Measurements from ENCODE around the gene TMEM184B.
A peak's percentile ranks its signal among the peaks of the same experiment; 100 is the strongest.
"Not testable (repeated sequence)": the region's sequence is repeated elsewhere in the genome, so short reads cannot be mapped to it uniquely, and the experiment has no call there.

Gene TMEM184B

DNA sequence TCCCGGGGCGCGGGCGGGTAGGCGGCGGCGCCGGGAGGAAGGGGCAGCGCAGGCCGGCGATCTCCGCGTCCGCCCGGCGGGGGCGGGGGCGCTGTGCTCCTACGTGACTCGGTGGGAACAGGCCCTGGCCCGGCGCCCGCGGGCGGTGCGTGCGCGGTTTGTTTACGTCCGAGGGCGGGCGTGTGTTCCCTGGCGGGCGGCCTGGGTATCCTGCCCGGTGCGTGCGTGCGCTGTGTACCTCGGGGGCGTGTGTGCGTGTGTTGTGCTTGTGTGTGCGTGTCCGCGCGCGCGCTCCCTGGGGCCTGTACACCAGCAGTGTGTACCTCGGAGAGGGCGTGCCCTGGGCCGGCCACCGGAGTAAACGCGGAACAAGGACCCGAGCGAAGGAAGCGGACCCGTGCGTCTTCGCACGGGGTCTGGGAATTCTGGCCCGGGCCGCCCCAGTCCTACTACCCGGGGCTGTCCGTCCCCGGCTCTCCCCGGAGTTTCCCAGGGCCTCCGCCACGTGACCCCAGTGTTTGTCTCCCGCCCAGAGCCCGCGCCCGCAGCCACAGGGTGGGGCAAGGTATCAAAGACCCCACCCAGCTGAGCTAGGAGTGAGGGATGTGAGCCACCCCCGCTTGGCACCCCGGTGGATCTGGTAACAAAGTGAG, 70.2 kb downstream of the TMEM184B start:
- peak; percentile 46 for DNase-seq

DNA sequence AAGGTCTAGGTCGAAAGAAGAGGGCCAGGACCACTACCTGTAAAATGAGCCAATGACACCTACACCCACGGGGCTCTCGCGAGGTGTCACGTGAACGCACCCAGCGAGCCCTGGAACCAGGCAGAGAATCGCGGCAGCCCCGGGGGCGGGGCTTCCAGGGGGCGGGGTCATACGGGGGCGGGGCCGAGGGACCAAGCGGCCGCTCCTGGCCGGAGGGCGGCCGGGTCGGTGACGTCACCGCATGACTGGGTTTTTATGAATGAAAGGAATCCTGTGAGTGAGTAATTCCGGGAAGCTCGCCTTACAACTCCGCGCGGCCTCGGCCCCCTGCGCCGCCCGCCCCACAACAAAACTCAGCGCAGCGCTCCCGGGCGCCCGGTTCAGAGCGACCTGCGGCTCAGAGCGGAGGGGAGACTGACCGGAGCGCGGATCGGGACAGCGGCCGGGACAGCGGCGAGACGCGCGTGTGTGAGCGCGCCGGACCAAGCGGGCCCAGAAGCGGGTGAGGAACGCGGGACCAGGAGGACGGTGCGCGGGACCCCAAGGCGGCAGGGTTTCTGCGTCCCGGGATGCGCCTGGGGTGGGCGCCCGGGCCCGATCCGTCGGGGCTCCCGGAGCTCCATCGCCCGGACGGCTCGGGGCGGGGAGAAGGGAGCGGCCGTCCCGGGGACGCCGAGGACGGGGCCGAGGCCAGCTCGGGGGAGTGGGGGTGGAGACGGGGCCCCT, 70.9 kb downstream of the TMEM184B start, which contains the start of gene MAFF:
TSS of gene MAFF (plus strand) at position 284 of the 726 bp plus-strand sequence. CDS start 11,860 bp downstream, outside the sequence.
- DNase-seq: peak; percentile 93

DNA sequence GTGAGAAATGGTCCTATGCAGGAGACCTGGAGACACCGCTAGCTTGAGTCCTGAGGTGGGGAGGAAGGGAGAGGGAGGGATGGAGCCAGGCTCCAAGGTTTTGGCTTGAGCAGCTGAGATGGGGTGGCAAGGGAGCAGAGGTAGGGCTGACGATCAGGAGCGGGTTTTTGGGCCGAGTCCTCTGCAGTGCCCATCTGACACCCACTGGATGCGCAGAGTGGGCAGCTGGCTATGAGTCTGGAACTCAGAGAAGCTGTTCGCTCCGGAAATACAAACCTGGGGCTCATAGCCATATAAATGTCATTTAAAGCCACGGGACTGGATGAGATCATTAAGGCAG, 71.5 kb downstream of the TMEM184B start:
- DNase-seq: no peak

DNA sequence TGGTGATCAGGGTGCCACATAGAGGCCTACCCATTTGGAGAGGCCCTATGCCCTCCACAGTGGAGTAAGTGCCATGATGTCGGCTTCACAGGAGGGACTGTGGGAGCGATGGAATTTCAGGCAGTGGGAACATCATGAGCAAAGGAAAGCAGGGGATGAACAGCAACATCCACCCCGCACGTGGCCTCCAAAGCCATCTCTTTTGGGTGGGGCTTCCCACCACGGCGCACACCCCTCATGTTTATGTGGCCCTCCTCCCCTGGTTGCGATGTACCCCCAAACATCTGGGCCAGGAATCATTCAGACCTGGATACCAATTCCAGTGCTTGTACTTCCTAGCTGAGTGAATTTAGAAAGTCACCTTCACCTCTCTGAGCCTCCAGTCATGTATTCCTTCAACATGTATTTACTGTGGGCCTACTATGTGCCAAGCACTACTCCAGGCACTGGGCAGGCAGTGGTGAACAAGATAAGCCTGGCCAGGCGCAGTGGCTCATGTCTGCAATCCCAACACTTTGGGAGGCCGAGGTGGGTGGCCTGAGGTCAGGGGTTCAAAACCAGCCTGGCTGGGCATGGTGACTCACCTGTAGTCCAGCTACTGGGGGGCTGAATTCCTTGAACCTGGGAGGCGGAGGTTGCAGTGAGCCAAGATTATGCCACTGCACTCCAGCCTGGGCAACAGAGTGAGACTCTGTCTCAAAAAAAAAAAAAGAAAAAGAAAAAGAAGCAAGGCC, 72.8 kb downstream of the TMEM184B start:
- DNase-seq: no peak

DNA sequence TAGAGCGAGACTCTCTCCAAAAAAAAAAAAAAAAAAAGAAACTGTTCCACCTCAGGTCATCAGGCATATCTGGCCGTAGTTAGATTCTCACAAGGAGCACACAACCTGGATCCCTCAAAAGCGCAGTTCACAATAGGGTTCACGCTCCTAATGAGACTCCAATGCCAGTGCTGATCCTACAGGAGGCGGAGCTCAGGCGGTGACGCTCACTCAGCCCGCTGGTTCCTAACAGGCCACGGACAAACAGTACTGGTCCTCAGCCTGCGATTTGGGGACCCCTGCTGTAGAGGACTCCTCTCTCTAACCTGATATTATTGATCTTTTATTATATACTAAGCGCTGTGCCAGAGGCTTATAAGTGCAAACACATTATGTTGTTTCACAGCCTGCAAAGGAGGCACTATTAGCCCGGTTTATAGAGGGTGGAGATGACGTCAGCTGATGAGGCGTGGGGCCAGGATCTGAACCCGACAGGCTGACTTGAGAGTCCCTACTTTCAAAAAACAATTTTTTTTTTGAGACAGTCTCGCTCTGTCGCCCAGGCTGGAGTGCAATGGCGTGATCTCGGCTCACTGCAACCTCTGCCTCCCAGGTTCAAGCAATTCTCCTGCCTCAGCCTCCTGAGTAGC, 75.9 kb downstream of the TMEM184B start:
- DNase-seq: no peak

DNA sequence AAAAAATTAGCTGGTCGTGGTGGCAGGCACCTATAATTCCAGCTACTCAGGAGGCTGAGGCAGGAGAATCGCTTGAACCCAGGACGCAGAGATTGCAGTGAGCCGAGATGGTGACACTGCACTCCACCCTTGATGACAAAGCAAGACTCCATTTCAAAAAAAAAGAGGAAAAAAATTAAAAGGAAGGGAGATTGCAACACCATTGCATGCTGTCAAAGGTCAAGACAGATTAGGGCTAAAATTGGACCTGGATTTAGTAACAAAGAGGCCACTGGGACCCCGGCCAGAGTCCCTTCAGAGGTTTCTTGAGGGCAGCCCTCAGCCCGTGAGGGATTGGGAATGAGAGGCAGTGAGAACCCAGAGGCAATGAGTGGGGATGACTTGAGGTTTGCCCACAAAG, 79.2 kb downstream of the TMEM184B start:
- DNase-seq: no peak

DNA sequence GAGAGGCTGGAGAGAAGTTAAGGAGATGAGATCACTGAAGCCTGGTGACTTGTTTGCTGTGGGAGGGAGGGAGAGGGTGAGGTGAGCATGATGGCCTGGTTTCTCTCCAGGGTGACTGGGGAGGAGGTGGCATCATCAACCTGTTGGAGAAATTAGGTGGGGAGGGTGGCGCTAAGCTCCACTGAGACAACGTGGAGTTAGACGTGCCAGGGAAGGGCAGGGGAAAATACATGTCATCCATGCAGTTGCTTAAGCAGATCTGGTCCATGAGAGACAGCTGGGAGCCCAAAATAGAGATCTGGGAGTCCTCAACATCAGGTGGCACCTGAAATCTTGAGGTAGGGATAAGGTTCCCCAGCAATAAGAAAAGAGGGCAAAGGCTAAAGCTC, 80.3 kb downstream of the TMEM184B start:
- DNase-seq: no peak

DNA sequence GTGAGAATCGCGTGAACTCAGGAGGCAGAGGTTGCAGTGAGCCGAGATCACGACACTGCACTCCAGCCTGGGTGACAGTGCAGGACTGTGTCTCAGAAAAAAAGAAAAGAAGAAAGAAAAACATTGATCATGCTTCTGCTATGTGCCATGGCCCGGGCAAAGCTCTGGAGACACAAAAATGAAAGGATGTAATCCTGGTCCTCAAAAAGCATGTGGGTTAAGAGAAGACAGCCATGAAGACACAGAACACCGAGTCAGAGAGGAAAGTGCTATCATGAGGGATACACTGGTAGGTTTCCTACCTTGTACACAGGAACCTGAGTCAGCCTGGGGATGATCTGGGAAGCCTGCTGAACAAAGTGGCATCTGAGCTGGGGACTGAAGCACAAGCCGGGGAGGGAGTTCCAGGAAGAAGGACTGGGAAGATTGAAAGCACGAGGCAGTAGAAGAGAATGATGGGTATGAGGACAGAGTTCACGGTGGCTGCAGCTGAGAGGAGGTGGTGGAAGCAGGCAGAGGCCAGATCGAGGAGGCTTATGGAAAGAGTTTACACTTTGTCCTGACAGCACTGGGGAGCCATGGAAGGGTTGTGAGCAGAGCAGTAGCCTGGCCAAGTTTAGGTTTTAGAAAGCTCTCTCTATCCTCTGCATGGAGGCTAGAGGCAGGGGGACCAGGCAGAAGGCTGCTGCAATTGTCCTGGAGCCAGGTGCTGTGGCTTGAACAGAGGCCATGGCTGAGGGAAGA, 80.9 kb downstream of the TMEM184B start:
- DNase-seq: no peak

DNA sequence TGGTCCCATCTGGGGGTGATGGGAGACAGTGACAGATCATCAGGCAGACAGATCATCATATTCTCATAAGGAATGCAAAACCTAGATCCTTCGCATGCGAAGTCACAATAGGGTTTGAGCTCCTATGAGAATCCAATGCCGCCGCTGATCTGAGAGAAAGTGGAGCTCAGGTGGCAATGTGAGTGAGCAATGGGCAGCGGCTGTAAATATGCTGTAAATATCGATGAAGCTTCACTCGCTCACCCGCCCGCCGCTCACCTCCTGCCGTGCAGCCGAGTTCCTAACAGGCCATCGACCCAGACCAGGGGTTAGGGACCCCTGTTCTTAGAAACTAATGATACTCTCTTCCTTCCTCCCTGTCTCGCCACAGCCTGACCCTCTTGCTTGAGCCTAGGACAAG, 81.8 kb downstream of the TMEM184B start:
- DNase-seq: no peak

DNA sequence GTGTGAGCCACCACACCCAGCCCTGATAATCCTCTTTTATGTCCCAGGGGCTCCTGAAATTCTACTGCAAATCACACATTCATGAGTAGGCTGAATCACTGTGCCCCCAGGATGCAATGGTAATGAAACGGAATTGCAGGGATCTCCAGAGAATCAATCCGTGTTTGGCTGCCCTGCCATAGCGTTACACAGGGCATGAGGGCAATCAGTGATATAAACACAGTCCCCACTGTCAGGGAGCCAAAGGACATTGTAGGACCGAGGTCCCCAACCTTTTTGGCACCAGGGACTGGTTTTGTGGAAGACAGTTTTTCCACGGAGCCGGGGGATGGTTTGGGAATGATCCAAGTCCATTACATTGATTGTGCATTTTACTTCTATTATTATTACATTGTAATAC, 82.2 kb downstream of the TMEM184B start:
- DNase-seq: no peak

DNA sequence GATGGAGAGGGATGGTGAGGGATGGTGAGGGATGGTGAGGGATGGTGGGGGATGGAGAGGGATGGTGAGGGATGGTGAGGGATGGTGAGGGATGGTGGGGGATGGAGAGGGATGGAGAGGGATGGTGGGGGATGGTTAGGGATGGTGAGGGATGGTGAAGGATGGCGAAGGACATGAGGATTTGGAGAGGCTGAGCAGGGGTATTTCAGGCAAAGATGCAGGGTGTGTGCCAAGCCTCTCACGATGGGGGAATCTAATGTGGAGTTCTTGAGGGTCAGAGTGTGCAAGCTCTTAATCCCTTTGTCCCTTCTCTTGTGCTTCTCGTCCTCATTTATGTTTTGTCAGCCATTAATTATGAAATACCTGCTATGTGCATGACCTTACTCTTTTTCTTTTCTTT, 83.7 kb downstream of the TMEM184B start:
- DNase-seq: no peak

DNA sequence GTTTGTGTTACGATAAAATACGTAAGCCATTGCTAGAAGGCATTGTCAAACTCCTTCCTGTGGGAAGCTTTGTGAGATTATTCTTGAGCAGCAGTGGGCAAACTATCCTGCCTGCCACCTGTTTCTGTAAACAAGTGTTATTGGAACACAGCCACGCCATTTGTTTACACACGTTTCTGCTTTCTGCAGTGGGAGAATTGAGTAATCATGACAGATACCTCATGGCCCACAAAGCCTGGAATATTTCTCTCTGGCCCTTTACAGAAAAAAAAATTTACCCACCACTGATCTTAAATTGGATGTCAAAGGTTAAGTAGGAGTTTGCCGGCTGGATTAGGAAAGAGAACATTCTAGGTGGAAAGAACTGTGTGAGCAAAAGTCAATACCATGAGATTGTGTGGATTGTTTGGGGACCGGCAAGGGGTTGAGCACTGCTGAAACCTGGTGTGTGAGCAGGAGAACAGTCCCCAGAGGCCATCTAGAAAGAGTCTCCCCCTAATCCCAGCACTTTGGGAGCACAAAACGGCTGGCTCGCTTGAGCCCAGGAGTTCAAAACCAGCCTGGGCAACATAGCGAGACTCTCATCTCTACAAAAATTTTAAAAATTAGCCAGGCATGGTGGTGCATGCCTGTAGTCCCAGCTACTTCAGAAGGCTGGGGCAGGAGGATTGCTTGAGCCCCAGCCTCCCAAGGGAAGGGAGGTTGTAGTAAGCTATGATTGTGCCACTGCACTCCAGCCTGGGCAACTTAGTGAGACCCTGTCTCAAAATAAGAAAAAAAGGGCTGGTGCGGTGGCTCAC, 85.2 kb downstream of the TMEM184B start:
- no peak for DNase-seq

DNA sequence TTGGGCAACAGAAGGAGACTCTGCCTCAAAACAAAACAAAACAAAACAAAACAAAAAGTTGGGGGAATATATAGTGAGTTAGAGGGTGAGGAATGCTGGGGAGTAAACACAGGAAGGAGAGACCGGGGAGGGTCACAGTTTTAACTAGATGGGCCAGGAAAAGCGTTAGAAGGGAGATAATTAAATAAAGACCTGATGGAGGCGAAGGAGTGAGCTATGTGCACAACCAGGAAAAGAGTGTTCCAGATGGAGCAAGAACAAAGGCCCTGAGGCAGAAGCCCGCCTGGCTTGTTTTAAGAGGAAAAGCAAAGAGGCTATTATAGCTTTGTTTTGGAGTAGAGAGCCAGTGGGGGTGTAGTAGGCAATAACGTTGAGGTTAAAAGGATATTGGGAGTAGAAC, 86.4 kb downstream of the TMEM184B start:
- DNase-seq: no peak

DNA sequence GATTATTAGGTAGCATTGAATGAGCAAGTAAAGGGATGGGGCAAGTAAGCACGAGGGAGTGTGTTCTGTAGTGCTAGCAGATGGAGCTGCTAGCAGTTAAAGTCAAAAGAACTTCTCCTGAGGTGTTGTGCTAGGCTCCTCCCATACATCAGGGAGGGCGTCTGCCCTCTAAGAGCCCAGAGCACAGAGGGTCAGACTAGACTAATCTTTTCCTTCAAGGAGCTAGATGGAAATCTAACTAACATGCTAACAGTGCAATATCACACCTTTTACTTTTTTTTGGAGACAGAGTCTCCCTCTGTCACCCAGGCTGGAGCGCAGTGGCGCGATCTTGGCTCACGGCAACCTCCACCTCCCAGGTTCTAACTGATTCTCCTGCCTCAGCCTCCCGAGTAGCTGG, 88.0 kb downstream of the TMEM184B start:
- DNase-seq: no peak

DNA sequence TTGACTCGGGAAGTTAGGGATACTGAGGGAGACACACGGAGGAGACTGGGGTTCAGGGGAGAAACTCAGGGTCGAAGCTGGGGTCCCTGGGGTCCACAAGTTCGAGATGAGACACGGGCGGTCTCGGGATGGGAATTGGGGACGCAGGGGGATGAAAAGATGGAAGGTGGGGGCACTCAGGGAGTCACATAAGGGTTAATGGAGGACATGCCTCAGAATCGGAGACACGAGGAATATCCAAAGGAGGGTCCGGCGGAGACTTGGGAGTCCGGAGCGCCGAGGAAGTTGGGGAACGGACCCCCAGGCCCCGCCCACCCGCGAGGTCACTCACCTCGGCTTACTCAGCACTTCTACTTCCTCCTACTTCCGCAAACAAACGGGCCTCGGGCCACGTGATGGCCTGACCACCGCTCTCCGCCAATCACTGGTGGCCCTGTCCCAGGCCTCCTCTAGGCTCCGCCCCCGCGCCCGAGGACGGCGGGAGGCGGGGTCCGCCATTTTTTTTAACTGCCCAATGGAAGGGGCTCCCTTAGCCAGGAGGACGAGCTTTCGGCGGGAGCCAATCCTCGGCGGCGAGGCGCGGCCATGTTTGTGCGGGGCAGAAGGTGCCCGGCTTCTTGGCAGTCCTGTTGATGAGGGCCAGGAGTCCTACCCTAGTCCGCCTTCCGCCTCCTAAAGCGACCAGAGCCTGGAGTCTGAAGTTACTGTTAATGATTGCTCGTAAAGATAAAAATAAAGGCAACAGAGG, 91.2 kb downstream of the TMEM184B start, which contains the start of gene PLA2G6:
TSS of gene PLA2G6 (minus strand) at position 378 of the 748 bp plus-strand sequence. CDS start 12,404 bp downstream, outside the sequence.
- DNase-seq: peak; percentile 98

DNA sequence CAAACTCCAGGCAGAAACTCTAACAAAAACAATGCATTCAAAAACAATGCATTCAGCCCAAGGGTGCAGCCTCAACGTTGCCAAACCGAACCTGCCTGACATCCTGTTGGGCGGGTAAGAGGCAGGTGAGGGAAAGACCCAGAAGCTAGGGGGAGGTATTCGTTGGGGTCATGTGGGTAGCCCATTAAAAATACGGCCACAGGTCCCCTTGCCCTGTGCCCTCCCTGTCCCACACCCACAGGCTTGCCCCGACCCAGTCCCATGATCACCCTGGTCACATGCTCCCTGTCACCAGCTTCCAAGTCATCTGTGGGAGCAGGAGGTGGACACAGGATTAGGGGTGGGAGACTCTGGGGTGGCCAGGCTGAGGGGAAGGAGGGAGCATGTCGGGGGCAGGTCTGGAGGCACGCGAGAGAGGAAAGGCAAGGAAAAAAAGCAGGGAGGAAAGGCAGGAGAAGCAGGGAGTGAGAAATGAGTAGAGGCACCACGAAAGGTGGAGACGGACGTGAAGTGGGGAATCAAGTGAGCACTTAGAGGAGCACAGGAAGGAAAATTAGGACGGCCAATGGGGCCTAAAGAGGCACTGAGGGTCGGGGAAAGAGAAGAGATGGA, 91.9 kb downstream of the TMEM184B start:
- peak; percentile 48 for DNase-seq

DNA sequence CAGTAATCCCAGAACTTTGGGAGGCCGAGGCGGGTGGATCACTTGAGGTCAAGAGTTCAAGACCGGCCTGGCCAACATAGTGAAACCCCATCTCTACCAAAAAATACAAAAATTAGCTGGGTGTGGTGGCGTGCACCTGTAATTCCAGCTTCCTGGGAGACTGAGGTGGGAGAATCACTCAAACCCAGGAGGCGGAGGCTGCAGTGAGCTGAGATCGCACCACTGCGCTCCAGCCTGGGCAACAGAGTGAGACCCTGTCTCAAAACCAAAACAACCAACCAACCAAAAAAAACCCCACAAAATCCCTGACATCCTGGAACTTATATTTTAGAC, 94.2 kb downstream of the TMEM184B start:
- not testable (repeated sequence) for DNase-seq

DNA sequence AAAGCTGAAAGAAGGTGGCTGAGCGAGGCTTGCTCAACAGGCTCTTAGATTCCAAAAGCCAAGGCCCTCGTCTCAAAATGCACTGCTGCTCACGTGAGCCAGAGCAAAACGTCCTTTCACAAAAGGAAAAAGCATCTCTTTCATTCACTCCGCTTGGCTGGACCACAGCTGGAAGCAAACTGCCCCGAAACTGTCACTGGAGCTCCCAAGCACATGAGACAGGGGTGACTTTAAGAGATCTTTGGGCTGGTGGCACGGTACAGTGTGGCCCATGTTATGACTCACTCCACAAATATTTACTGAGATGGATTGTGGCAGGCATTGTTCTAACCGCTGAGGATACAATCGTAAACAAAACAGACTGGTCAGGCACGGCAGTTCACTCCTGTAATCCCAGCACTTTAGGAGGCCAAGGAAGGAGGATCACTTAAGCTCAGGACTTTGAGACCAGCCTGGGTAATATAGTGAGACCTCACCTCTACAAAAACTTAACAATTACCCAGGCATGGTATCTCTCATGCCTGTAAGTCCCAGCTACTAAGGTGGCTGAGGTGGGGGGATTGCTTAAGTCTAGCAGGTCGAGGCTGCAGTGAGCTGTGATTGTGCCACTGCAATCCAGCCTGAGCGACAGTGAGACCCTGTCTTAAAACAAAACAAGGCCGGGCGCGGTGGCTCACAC, 94.7 kb downstream of the TMEM184B start:
- no peak for DNase-seq

DNA sequence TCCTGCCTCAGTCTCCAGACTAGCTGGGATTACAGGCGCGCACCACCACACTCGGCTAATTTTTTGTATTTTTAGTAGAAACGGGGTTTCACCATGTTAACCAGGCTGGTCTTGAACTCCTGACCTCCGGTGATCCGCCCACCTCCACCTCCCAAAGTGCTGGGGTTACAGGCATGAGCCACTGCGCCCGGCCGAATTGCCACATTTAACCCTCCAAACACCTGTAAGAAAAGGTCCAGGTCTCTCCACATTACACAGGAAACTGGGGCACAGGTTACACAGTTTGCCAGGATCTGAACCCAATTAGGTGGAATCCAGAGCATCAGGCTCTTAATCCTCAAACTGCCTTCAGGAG, 95.3 kb downstream of the TMEM184B start:
- not testable (repeated sequence) for DNase-seq

DNA sequence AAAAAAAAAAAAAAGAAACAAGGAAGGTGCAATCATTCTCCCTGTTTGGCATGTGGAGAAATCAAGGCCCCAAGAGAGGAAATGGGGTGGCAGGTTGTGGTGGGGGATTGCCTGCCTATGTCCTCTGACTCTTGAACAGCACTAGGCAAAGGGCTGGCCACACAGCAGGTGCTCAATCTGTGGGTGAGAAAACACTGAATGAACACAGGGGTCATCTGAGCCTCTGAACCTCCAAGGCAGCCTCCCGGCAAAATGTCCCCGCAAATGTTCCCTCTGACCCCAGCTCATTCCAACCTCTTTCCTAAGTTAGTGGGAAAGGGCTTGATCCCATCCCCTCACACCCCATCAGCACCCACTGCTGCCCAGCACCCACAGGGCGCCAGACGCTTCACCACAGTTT, 95.8 kb downstream of the TMEM184B start:
- DNase-seq: no peak
